ENCODE data around the gene EPHA8.

Gene EPHA8

DNA sequence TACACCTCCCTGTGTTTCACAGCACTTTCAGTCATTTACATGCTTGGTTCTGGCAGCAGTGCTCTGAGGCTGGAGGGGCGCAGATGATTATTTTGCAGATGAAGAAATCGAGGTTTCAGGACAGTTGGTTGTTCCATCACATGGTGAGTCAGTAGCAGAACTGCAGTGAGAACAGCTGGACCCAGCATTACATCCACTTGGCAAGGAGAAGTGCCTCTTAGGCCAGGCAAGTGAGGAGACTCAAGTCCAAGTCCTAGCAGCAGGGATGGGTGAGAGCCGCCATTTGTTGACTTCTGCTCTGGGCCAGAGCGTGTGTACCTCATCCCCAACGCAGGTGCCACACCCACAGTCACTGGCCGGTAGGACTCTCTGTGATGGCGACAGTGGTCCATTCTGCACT is 26.8 kb upstream of the EPHA8 start:
- no peak for DNase-seq (ENCODE audit: low read depth in 3 of 3)

DNA sequence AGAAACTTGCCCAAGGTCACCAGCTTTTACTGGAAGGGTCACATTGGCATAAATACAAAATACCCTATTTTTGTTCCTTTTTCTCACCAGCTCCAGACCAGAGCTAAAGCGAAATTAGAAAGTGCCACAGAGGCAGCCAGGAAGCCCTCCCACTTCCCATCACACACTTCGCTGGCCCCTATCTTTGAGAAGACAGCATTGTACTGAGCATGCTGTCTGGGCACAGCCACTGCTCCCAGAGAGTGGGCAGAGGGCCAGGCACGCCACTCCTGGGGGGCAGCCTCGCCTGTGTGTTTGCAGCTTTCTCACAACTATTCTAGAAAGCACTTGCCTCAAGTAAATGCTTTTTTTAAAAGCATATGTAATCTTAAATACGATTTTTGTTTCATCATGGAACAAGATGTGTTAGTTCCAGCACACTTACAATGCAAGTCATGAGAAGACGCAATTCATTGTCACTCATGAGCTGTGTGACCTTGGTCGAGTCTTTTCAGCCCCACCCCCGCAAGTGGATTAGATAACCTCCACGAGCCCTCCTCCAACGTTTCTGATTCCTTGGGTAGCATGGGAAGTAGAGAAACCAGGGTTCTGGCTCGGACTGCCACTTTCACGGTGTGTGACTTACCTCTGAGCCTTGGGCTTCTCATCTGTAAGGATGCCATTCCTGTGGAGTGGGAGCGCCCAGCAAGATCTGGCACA is 25.7 kb upstream of the EPHA8 start:
- no peak for DNase-seq (ENCODE audit: low read depth in 3 of 3)

DNA sequence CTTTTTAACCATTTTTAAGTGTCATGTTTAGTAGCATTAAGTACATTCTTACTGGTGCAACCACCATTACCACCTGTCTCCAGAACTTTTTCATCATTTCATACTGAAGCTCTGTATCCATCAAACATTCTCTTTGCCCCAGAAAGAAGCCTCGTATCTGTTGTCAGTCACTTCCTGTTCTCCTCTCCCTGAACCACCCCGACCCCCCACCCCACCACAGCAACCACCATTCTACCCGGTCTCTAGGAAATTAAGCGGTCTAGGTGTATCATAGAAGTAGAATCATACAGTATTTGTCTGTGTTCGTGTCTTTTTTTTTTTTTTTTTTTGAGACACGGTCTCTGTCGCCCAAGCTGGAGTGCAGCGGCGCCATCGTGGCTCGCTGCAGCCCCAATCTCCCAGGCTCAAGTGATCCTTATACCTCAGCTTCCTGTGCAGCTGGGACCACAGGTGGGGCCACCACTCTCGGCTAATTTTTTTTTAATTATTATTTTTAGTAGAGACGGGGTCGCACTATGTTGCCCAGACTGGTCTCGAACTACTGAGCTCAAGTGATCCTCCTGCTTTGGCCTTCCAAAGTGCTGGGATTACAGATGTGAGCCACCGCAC is 23.7 kb upstream of the EPHA8 start:
- no peak for DNase-seq (ENCODE audit: low read depth in 3 of 3)

DNA sequence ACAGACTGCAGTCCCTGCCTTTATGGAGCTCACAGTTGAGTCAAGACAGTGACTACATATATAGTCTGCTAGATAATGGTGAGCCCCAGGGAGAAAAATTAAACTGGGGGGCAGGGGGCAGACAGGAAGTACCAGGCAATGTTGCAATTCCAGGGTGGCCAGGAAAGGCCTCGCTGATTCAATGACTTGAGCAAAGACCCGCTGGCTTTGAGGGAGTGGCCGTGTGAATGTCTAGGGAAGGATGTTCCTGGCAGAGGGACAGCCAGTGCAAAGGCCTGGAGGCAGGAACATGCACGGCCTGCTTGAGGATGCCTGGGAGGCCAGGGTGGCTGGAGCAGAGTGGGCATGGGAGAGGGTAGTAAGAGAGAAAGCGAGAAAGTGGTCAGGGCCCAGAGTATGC is 23.0 kb upstream of the EPHA8 start:
- DNase-seq (ENCODE audit: low read depth in 3 of 3) = no peak

DNA sequence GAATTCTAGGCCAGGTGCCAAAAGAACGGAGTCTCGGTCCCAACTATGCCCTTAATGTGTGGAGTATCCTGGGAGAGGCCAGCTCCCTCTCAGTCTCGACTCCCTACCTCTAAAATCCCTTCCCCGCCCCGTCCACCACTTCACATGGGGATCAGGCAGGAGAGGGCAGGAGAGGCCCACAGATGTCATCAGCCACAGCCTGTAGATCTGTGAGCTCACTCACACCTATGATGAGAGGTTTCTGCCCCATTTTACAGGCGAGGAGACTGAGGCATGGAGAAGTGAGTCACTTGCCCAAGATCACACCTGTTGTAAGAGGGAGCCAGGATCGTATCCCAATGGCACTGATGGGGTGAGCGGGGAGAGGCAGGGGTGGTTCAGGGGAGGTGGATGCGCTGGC is 20.4 kb upstream of the EPHA8 start:
- no peak for DNase-seq (ENCODE audit: low read depth in 3 of 3)

DNA sequence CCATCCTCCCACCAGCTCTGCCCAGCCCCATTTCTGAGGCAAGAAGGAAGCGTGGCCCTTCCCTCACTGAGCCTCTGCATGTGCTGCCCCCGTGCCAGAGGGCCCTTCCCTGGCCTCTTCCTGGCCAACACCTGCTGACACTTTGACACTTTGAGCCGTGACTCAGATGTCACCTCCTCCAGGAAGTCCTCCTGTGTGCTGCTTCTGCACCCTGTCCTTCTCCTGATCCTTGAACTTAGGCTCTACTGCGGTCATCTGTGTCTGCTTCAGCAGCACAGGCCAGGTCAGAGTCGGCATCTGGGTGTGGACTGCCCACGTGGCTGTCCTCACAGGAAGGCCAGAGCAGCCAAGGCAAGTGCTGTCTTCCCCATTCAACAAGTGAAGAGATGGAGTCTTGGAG is 19.6 kb upstream of the EPHA8 start:
- DNase-seq (ENCODE audit: low read depth in 3 of 3) = no peak

DNA sequence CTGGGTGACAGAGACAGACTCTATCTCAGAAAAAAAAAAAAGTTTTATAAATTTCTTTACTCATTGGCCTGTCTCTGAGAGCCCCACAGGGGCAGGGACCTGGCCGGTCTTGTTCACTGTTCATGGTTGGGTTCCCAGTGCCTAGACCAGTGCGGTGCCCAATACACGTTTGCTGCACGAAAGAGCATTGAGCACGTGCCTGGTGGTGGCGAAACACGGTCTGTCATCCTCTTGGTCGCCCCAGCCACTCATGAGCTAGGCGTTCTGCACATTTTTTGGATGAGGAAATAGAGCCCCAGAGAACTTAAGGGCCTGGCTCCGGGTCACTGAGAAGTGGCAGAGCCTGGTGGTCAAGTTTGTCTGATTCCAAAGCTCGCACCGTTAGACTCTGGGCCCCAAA is 18.7 kb upstream of the EPHA8 start:
- DNase-seq (ENCODE audit: low read depth in 3 of 3) = no peak

DNA sequence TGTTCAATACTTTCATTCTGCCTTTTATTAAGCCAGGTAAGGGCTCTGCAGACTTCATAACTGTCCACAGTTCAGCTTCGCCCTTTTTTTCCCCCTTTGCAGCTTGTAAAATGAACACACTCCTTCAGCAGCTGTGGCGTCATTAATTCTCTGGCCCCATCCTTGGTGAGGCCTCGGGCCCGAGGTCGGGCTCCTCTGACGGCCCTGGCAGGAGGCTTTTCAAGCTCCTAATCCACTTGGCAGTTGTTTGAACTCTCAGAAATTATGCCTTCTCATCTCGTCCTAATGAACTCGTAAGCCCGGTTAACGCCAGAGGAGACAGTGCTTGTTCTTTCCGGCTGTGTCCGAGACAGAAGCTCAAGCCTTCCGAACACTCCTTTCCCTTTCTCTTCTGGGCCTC is 18.1 kb upstream of the EPHA8 start:
- no peak for DNase-seq (ENCODE audit: low read depth in 3 of 3)

DNA sequence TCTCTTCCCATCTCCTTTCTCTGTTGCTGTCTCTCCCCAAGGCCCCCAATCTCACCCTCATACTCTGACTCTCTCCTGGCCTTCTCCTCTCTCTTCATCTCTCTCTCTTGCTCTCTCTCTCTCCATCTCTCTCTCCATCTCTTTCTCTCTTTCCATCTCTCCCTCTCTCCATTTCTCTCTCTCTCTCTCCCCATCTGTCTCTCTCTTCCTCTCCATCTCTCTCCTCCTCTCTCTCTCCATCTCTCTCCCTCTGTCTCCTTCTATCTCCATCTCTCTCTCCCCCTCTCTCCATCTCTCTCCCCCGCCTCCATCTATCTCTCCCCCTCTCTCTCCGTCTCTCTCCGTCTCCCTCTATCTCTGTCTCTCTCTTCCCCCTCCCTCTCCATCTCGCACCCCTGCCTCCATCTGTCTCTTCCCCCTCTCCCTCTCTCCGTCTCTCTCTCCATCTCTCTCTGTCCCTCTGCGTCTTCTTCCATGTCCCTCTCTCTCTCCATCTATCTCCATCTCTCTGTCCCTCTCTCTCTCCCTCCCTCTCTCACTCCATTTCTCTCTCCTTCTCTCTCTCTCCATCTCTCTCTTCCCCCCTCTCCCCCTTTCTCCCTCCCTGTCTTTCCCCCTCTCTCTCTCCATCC is 16.0 kb upstream of the EPHA8 start:
- no peak for DNase-seq (ENCODE audit: low read depth in 3 of 3)

DNA sequence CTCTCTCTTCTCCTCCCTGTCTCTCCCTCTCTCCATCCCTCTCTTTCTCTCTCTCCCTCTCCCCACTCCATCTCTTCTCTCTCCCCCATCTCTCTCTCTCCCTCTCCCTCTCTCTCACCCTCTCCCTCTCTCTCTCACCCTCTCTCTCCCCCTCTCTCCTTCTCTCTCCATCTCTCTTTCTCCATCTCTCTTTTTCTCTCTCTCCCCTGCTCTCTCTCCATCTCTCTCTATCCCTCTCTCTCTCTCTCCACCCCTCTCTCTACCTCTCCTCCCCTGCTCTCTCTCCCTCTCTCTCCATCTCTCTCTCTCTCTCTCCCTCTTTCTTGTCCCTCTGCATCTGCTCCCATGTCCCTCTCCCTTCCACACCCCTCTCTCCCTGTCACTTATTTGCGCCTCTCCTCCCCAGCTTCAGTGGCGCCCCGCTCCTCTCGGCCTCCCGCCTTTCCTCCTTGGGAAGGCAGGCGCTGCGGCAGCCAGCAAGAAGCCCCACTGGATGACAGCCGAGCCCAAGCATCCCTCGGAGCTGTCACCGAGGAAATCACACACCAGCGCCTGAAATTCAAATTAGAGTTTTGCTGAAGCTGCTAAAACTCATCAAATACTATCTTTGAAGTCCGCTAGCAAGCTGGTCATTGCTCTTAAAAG is 15.3 kb upstream of the EPHA8 start:
- DNase-seq (ENCODE audit: low read depth in 3 of 3) = no peak

DNA sequence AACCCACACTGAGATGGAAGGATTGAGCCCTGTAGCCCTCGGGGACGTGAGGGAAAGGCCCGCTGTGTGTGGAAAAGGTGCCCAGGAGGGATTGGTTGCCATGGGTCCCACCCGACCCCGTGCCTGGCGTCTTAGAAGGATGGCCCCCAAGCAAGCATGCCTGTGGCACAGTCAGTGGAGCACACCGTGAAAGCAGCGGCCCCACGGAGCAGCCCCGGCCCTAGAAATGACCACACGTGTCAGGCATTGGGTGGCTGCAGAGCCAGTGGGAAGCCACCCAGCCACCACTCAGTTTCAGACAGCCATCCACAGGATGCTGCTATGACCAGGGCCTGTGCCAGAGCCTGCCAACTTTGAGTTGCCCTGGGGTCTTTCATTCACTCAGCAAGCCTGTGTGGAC is 13.3 kb upstream of the EPHA8 start:
- DNase-seq (ENCODE audit: low read depth in 3 of 3) = no peak

DNA sequence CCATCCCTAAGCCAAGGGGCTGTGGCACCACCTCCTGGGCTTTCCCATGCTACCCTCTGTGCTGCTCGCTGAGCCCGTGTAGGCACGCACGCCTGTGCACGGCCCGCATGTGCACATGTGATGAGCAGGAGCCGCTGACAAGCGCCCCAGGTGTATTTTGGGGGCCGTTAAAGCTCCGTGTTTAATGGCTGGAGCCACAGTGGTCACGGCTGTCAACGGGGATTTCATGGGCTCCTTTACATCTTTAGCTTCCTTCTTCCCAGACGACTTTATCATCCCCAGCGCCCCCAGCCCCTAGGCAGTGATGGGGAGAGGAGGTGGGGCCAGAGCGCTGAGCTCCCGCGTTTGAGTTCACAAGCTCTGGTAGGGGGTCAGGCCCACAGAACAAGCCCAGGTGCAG is 11.7 kb upstream of the EPHA8 start:
- DNase-seq (ENCODE audit: low read depth in 3 of 3) = no peak

DNA sequence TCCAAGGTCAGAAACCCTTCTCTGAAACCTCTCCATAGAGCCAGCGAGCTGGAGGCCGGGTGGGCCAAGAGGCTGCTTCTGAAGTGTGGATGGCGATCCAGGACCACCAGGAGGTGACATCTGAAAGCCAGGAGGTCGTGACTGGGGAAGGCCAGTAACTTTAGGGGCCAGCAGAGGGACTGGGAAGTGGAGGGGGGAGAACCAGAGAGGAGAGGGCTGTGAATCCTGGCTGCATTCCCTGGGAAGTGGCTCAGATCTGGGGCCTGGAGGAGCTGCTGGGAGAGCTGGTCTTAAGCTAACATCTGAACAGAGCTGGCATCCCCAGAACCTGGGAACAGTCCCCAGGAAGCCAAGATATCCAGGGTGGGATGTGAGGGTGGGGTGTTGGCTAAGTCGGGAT is 11.3 kb upstream of the EPHA8 start:
- no peak for DNase-seq (ENCODE audit: low read depth in 3 of 3)

DNA sequence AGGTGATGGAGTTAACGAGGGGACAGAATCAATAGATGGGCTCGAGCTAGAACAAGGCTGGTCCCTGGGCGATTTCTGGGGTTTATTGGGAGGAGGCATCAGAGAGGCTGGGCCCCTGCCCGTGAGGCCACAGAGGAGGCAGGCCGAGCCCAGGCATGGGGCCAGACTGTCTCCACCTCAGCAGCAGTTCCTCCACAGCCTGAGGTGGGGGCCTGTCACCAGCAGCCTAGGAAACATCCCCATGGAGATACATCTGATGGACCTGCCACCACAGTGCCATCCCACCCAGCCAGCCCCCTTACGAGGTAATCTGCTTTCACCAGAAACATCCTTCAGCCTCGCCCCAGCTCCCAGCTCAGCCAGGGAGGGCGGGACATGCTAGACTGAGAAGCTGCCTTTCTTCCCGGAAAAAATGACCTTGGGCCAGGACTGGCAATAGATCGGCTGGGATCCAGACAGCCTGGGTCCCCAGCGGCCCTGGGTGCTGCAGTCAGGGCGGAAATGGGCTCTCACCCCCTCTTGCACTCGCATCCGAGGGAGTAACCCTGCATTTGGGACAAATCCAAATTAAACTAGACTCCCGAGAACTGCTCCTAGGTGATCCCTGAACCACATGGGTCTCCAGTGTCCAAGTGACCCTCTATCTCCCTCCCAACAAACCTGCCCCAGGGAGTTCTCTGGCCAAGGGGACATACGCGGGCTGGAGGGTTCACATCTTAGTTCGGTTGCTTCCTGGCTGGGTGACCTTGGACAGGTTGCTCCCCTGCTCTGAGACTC is 10.0 kb upstream of the EPHA8 start:
- DNase-seq (ENCODE audit: low read depth in 3 of 3) = no peak

DNA sequence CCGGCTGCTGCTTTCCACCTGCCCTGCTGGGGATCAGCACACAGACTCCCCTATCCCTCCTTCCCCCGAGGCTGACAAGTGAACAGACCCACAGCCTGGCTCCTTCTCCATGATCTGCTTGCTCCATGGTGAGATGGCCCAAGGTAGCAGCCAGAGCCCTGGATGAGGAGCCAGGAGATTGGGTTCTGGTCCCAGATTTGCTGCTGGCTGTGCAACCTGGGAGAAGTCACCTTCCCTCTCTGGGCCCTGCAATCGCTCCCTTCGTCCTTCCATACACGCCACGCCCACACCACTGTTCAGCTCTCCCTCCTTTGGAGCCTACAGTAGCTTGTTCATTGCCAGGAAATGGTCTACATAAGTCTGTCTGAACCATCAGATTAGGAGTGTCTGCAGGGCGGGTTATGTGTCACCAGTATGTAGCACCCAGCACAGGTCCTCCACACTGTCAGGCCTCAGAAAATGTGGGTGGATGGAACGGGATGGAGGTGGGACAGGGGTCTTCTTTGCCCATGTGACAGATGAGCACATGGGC is 9.2 kb upstream of the EPHA8 start:
- no peak for DNase-seq (ENCODE audit: low read depth in 3 of 3)

DNA sequence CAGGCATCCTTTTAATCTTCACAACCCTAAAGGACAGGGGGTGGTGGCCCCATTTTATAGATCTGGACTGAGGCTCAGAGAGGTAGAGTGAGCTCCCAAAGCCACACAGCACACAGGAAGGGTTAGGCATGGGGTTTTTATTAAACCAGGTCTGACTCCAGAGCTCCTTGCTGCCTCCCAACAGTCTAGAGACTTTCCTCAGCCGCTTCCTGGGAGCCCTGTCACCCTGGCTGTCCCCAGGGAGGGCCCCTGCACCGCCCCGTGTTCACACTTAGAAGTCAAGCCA is 8.0 kb upstream of the EPHA8 start:
- no peak for DNase-seq (ENCODE audit: low read depth in 3 of 3)

DNA sequence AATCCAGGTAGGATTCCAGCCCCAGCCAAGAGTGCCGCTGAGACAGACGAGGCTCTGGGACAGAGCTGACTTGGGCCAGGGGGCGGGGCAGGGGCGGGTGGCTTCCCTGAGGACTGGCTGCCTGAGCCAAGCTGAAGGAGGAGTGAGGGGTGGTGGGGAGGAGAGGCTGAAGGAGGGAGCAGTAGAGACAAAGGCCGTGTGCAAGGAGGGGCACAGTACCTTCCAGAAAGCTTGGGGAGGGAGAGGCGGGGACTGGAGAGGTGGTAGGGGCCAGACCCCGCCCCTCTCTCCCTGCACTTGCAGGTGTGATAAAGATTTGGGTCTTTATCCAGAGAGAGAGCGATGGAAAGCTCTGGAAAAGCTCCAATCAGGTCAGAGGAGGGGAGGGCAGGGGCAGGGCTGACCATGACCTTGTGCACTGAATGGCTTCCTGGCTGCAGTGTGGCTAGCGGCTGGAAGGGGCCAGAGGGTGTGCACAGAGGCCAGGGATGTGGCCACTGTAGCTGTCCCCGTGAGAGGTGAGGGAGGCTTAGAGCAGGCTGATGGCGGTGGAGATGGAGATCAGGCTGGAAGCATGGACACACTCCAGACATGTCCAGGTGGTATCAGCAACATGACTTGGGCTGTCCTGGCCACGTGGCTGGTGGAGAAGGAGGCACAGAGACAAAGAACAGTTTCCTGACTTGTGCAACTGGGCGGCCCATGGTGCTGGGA is 6.7 kb upstream of the EPHA8 start:
- no peak for DNase-seq (ENCODE audit: low read depth in 3 of 3)

DNA sequence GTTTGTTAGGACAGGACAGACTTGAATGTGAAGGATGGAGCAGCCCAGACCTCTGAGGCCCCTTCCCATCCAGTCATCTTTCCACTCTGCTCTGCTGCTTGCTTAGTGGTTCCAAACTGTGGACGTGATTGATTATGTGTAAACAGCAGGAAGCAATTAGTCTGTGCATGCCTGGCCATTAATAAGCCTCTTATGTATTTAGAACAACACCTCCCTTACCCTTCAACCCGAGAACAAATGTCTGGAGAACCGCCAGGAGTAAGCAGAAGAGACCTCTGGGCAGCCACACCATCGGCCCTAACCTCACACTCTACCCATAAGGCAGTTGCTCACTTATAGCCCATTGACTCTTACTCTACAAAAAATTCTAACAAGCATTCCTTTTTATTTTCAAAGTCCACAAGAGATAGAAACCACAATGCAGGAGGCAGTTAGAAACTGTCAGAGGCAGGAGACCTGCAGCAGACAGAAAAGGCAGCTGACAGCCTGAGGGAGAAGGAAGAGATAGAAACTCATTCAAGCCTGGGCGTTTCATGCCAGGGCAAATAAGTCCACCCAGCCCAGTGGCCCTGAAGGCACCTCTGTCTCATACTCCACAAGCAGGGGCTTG is 5.8 kb upstream of the EPHA8 start:
- DNase-seq (ENCODE audit: low read depth in 3 of 3) = no peak

DNA sequence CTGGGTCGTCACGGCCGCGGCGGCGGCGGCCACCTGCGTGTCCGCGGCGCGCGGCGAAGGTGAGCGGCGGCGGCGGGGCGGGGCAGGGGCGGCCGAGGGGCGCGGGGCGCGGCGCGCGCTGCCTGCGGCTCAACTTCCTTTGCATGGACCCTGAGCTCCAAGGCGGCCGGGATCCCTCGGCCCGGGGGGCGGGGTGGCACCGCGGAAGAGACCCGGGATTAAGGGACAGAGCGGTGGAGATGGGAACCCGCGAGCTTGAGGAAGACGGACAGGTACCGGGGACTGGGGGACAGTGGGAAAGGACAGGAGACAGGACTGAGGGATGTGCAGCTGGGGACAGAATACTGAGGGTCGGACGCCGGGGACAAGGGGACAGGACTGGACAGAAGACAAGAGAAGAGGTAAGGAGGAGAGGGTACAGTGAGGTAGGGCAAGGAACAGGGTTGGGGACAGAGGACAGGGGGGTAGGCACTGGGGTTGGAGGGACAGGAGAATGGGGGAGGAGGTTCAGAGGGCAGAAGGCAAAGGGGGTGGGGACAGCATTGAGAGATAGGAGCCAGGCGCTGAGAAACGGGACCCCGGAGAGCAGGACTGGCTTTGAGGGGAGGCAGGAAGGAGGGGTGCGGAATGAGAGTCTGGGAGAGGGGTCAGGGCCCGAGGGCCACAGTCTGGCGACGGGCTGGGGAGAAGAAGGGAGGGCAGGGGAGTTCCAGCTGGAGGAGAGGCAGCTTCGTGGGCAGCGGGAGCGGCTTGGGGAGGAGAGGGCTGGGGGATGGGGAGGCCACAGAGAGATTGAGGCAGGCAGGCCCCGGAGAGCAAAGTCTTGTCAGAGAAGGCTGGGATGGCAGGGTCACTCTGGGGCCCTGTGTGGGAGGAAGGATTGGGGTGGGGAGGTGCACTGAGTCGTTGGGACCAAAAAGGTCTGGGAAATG is 648 bp downstream of the EPHA8 start:
- DNase-seq (ENCODE audit: low read depth in 3 of 3) = no peak

DNA sequence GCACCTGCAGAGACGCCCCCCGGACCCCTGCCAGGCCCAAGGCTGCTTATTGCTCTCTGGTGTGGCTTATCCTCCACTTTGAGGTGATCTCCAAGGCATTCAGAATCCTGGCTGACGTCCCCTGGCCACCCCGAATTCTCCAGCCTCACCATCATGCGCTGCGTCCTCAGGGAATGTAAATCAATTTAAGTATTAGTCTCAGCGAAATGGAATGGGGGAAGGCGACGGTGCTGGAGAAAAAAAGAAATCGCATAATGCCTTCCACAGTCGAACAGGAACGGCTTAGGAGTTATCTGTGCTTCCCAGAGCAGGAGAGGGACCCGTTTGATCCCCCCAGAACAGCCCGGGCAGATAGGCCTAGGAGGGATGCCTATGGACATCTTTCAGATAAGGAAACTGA is 2.9 kb downstream of the EPHA8 start:
- DNase-seq (ENCODE audit: low read depth in 3 of 3) = no peak
